ENCODE results near the gene KIAA0232. TPM values are rescaled to one million over a fixed set of nuclear protein-coding genes. Genes with fewer than 3 reads are reported as not detected.
A peak's percentile ranks its signal among the peaks of the same experiment; 100 is the strongest.

The KIAA0232 gene
- total and polyA plus RNA-seq, 9 of the 15 experiments (the other 6 are each of a cell fraction or from before 2014, with no cell fraction given): 3.5 to 17.4 (median 13.0) TPM

GRCh38 chr4:6932475-6932874 is 149.9 kb downstream of the KIAA0232 start:
- intact Hi-C loops (cut with micrococcal nuclease) (no loop called here), in situ Hi-C loops (cut with MboI) (no loop called here)
- no peak overlapping the region for H3K4me3 ChIP-seq
- TF ChIP-seq CBX5 (IDR thresholded peaks at IDR 0.05; ENCODE audit: borderline replicate concordance, low read depth) (no peak), FOXP4 (CRISPR knock-in tag; IDR thresholded peaks at IDR 0.05; ENCODE audit: borderline replicate concordance) (no peak), C11orf30 (IDR thresholded peaks at IDR 0.05; ENCODE audit: low read depth) (no peak), ZEB2 (IDR thresholded peaks at IDR 0.05) (no peak), KDM4B (IDR thresholded peaks at IDR 0.05; ENCODE audit: borderline replicate concordance in 2 of 2, low read depth in 1 of 2) (no peak), ZNF121 (CRISPR knock-in tag; conservative IDR thresholded peaks at IDR 0.05) (peak; percentile 95)
- peaks cover 77% of the 10 kb centered on the region; the same call in 2 of the 3 replicates for H3K36me3 ChIP-seq (ENCODE audit: control insufficient read depth, insufficient read depth, low read length)
- peaks cover 81% of the 10 kb centered on the region for H3K79me2 ChIP-seq (ENCODE audit: control insufficient read depth, insufficient read depth, low read length)
- no peak for DNase-seq (ENCODE audit: extremely low read depth in 1 of 4, low spot score in 3 of 4)
- peaks cover 33% of the 10 kb centered on the region for H4K20me1 ChIP-seq (replicated peaks; ENCODE audit: control insufficient read depth, insufficient read depth, low read length)
- H3K9ac ChIP-seq (ENCODE audit: insufficient read depth in 1 of 2, low read depth in 2 of 2, low read length in 2 of 2): no peak overlapping the region
- no peaks in the 10 kb centered on the region for H3K27me3 ChIP-seq (ENCODE audit: control insufficient read depth in 2 of 2, insufficient read depth in 2 of 2, low read length in 2 of 2)
- no peak for FAIRE-seq
- no peak overlapping the region for H3K27ac ChIP-seq (ENCODE audit: extremely low read depth, low read depth, low read length)
- no peaks in the 10 kb centered on the region for H3K9me3 ChIP-seq (replicated peaks; ENCODE audit: control insufficient read depth, insufficient read depth, low read depth, low read length)
- H2AFZ ChIP-seq (ENCODE audit: low read depth, low read length): no peak overlapping the region
- ChIA-PET POLR2A (interaction anchor here (0.6 to 3.9 kb wide), 2 partner anchors 16 to 69 kb away, joined by 4 to 14 read pairs; no protein-coding TSS in a partner anchor), CTCF (ENCODE audit: low intra/inter-chr PET ratio) (interaction anchor here (0.6 kb wide), 1 partner anchor 1120 kb away, joined by 3 read pairs; no protein-coding TSS in a partner anchor)
- WGBS (ENCODE audit: insufficient coverage, low coverage, missing lambda C conversion rate): 83% methylated on average over 2 of the region's 3 CpGs
- peaks cover 4% of the 10 kb centered on the region for H3K9me1 ChIP-seq (ENCODE audit: control insufficient read depth, insufficient read depth, low read length)
- H3K4me2 ChIP-seq (ENCODE audit: insufficient read depth, low read length): no peak overlapping the region
- no TSS peak for BruUV-seq (replicated peaks)
- peaks cover 1 to 12% of the 10 kb centered on the region in 2 experiments; a peak in 3 of 5 replicates for H3K4me1 ChIP-seq (replicated peaks in 1 of 2; ENCODE audit: control insufficient read depth in 2 of 2, insufficient read depth in 2 of 2, low read length in 2 of 2)
- ATAC-seq: no peak

Data from K562 (cell line).